Retinal pigment epithelial cell (primary cell): ENCODE measurements around the gene CFAP299.
A peak's percentile ranks its signal among the peaks of the same experiment; 100 is the strongest.

Experiments used
- DNase-seq: peaks from one replicate; pipeline ENCODE4 v3.0.0-alpha.2; 2010; ENCODE audit warnings: low read depth
- H3K4me3 ChIP-seq: 2 replicates; pipeline ENCODE4 v1.5.1; 2011; ENCODE audit warnings: mild to moderate bottlenecking, low read length, control low read depth, moderate library complexity
- CTCF ChIP-seq: conservative IDR thresholded peaks from 2 replicates; pipeline ENCODE4 v1.5.1; 2011; ENCODE audit warnings: low read depth, low read length, control low read depth, inconsistent platforms

The CFAP299 gene

GRCh38 chr4:80694171-80694570, 358.6 kb downstream of the CFAP299 start:
- H3K4me3 ChIP-seq = no peak overlapping the region
- DNase-seq = peak; percentile 65
- no peak for TF ChIP-seq CTCF

GRCh38 chr4:80705311-80705710, 369.8 kb downstream of the CFAP299 start:
- H3K4me3 ChIP-seq = no peak overlapping the region
- no peak for DNase-seq
- TF ChIP-seq CTCF = no peak

- no peak for TF ChIP-seq CTCF
- DNase-seq = no peak
- no peak overlapping the region for H3K4me3 ChIP-seq
These were observed 373.7 kb downstream of the CFAP299 start for GRCh38 chr4:80709082-80709869.

GRCh38 chr4:80710748-80711451, 375.4 kb downstream of the CFAP299 start:
- no peak for DNase-seq
- TF ChIP-seq CTCF = no peak
- H3K4me3 ChIP-seq = no peak overlapping the region

- no peak for TF ChIP-seq CTCF
- DNase-seq = peak; percentile 25
- no peak overlapping the region for H3K4me3 ChIP-seq
These were observed 376.4 kb downstream of the CFAP299 start for GRCh38 chr4:80711956-80712355.

GRCh38 chr4:80713409-80713808, 377.9 kb downstream of the CFAP299 start:
- no peak for DNase-seq
- H3K4me3 ChIP-seq = no peak overlapping the region
- TF ChIP-seq CTCF = no peak

GRCh38 chr4:80717204-80717603, 381.7 kb downstream of the CFAP299 start:
- no peak for DNase-seq
- H3K4me3 ChIP-seq = no peak overlapping the region
- TF ChIP-seq CTCF = no peak
